GM19035 (cell line): ENCODE measurements around the gene ADGRG7.

Source experiments
- ATAC-seq: cut with Tn5 transposase; IDR thresholded peaks from one replicate; pipeline ENCODE4 v1.9.1; 2021; ENCODE audit not compliant: unreplicated experiment

Gene ADGRG7

DNA sequence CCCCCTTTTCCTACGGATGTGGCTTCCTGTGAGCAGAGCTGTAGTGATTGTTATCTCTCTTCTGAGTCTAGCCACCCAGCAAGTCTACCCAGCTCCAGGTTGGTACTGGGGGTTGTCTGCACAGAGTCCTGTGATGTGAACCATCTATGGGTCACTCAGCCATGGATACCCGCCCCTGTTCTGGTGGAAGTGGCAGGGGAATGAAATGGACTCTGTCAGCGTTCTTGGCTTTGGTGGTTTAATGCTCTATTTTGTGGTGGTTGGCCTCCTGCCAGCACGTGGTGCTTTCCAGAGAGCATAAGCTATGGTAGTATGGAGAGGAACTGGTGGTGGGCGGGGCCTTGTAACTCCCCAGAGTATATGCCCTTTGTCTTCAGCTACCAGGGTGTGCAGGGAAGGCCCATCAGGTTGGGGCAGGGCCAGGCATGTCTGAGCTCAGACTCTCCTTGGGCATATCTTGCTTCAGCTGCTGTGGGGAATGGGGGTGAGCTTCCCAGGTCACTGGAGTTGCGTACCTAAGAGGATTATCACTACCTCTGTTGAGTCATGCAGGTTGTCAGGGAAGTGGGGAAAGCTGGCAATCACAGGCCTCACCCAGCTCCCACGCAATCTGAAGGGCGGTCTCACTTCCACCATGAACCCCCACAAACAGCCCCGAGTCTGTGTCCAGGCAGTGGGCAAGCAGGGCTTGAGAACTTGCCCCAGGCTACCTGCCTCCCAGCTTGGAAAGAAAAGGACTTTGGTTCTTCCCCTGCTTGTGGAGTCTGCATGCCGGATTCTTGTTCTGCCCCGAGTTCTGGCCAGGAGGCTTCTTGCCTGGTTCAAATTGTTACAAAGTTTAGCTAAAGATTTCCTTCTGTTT, 9.0 kb upstream of the ADGRG7 start:
- ATAC-seq = no peak

DNA sequence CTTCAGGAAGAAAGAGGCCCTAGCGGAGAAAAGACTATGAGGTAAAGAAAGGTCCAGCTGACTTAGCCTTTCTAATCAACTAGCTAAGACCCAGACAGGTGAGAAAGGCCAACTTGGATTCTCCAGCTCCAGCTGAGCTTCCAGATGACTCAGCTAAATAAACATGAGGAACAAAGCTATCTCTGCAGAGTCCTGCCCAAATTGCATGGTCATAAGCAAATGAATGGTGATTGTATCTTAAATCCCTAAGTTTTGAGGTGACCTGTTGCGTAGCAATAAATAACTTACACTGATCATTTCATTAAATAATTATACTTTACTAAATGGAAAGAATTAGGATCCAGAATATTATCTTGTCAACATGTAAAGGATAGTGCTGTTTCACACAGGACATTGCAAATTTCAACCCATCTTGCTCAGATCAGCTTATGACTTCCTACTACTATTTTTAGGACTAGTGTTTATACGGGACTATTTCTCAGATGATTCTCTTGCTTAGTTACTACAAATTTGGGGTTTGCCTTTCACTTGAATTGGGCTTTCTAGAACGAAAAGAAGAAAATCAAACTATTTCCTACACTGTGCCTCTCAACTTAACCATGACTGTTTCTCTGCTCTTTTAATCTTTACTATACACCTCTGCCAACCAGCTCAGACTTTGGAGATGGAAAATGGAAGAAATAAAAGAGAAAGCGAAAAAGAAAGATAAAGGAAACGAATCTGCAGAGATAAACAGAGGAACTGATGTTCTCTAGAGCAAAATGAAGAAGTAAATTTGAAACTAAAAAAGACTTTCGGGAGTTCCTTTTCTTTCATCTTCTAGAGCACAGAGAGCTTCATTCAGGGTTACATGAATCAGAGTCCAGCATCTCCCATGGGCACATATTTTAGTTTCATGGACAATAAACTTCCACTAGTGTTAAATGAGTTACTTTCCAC, 6.6 kb upstream of the ADGRG7 start:
- ATAC-seq = peak; percentile 37

DNA sequence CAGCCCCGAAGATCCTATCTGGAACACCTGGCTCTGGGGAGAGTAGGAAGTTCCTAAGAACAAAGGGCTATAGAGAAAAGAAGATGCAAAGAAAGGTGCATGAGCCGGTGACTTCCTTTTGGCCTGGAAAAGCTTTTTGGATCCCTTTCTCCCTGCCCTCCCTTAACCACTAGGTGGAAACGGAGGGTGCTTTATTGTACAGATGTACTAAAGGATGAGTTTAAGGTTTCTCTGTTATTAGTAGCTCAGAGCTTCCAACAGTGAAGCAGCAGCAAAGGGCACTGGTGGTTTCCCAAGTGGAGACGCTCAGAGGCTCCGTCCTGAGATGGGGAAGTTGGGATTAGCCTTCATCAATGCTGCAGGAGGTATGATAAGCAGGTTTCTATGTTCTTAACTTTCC, 5.9 kb upstream of the ADGRG7 start:
- peak; percentile 50 for ATAC-seq

DNA sequence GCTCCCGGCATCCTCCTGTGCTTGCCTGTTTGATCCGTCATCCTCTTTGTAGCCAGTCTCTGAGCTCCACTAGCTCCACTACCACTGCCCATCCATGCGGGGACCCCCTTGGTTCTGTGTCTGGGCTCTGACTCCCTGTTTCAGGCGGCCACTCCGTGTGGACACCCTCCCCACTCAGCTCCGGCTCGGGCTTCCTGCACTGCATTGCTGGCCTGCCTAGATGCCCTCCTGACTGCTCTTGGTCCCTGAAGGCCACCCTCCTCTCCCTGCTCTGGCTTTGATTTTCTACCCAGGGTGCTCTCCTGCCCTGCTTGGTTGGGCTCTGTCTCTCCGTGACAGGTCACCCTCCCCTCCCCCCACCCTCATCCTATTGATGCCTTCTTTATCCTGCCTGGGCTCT, 4.0 kb upstream of the ADGRG7 start:
- no peak for ATAC-seq

DNA sequence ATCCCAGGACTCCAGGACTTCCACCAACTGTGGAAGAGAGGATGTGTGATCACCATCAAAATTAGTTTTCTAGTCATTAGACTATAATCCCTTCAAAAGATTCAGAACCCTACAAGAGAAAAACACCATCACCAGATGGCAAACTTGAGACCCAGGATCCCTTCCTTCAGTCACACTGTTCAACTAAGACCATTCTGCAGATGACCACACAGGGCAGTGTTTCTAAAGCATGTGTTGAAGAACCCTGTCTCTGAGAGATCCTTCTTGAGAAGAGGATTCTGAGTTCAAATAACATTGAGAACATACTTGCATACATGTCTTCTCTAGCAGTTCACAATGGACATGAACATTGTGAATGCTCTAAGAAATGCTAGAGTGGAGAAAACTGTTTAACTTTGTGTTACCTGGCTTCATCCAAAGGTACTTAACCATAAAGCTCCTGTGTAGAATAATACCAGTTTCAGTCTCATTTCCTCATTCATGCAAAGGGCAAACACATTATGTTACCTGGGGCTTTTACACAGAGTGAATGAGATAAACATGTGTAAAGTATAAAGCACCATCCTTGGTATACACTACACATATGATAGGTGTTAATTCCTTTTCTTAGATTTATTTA, 2.4 kb upstream of the ADGRG7 start:
- ATAC-seq = peak; percentile 76

DNA sequence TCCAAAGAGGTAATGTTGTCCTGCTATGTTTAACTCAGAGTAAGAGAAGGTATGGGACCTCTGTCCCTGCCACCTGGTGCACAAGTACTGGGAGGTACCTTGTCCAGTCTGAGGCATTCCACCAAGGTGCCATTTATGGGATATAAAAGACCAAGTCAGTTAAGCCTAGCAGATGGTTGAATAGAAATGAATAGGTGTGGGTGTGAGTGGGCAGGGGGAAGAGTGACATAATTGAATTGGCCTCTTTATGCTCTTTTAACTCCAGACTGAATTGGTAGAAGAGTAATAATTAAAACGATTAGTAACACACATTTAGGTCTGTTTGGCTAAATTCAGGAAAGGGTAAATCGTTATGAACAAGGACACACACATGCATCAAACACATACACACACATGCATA, 562 bp downstream of the ADGRG7 start:
- ATAC-seq = no peak

DNA sequence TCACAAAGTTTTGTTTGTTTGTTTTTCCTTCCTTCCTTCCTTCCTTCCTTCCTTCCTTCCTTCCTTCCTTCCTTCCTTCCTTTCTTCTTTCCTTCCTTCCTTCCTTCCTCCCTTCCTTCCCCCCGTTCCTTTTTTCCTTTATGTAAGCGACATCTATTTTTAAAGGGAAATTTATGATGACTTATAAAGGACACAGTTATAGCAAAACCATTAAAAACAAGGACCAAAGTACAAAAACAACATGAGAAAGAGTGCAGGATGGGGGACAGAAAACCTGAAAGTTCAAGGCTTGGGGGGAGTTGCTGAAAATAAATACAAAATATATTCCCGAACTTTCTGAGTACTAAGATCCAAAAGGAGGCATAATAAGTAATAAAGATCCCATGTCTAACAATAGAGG, 1.8 kb downstream of the ADGRG7 start:
- no peak for ATAC-seq

DNA sequence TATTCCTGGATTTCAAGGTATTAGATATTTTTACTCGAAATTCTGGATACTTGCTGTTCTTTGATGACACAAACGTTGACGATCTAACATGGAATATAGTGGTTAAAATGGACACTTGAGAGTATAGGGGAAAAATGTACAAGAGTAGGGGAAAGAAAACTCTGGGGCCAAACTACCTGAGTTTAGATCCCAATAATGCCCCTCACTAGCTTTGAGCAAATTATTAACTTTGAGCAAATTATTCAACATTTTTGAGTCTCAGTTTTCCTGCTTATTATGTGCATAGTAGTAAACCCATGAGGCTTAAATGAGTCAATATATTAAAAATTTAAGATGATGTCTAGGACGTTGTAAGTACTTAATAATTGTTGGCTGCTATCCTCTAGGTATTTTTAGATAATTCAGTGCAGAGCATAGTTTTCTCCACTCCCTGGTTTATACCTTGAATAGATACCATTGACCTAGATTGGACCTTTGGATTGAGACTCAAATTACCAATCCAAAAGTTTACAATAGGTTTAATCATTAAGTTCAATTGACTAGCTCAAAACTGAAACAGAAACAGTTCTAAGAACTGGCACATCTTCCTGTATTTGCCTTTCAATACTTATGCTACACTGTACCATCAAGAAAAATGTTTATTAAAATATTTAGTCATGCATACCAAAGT, 4.5 kb downstream of the ADGRG7 start:
- no peak for ATAC-seq

DNA sequence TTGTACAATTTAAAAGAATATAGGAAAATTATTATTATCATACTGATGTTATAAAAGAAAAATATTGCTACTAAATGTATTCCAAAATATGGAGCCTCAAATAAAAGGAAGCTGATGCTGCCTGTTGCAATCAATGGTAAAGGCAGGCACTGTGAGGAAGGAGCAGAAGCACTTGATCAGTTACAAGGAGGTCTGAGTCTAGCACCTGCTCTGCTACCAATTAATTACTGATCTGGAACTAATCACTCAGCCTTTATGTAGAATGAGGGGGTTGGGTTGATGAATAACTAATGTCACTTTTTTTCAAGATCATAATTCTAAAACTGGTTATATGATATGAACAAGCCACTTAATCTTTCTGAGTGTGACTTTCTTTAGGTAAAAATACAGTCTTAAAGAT, 5.5 kb downstream of the ADGRG7 start:
- ATAC-seq = no peak

DNA sequence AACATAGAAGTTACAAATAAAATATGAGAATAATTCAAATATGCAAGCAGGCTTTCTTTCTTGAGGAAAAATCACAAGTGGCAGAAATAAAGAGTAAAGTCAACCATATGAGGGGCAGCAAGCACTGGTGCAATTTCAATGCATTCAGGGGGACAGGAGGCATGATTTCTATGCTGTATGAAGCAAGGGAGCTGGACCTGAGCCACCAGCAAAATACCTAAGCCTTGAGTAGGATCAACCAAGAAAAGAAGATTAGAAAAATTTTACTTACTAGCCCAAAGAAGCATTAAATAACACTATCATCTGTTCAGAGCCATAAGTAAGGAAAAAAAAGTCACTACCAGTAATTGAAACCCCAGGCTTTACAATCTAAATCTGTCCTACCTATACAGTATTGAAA, 6.3 kb downstream of the ADGRG7 start:
- no peak for ATAC-seq

DNA sequence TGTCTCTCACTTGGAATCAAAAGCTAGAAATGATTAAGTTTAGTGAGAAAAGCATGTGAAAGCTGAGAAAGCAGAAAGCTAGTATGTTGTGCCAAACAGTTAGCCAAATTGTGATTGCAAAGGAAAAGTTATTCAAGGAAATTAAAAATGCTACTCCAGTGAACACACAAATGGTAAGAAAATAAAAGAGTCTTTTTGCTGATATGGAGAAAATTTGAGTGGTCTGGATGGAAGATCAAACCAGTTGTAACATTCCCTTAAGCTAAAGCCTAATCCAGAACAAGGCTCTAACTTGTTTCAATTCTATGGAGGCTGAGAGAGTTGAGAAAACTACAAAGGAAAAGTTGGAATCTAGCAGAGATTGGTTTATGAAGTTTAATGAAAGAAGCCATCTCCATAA, 11.8 kb downstream of the ADGRG7 start:
- no peak for ATAC-seq

DNA sequence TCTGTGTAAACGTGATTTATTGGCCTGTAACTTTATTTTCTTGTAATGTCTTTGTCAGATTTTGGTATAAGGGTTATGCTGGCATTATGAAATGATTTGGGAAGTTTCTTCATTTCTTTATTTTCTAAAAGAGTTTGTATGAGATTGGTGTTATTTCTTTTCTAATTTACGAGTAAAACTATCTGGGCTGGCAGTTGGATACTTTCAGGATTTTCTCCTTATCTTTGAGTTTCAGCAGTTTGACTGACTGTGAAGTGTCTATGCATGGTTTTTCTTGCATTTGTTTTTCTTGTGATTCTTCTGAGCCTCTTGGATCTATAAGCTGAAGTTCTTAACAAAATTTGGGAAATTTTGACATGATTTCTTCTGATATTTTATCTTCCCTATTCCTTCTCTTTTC, 18.1 kb downstream of the ADGRG7 start:
- no peak for ATAC-seq

DNA sequence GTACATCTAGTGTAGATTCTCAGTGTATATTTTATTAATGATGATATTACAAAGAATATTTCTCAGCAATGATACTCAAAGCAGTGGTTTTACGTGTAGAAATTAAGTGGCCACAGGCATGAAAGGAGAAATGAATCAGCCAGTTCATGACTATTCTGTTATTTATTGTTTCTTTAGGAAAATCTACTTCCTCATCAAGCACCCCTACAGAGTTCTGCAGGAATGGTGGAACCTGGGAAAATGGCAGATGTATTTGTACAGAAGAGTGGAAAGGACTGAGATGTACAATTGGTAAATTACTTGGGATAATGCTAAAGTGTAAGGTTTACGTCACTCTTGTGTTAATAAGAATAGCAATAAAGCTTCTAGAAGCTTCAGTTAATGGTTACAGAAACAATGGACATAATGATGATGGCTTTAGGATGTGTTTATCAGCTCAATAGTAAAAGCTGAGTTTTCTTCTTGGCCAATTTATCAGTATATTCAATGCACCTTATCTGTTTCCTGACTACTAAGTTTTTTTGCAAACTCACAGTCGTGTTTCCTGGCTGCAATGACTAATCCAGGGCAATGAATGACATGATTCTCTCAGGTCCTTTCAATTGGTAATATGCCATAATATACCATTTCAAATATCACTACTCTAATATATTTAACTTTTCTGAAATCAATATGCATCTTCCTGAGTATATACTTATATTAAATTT, 20.2 kb downstream of the ADGRG7 start:
- no peak for ATAC-seq

DNA sequence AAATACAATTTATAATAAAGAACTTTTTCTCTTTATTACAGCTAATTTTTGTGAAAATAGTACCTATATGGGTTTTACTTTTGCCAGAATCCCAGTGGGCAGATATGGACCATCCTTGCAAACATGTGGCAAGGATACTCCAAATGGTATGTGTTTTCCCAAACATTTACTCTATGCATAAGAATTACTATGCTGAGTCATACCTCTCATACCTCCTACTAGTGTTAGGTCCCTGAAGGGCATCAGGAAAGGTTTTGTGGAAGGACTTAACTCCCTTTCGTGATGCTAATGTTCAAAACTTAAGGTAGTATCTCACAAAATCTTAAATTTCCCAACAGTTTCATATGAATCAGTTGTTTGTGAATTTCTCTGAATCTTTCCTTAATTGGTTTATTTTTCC, 21.3 kb downstream of the ADGRG7 start:
- no peak for ATAC-seq

DNA sequence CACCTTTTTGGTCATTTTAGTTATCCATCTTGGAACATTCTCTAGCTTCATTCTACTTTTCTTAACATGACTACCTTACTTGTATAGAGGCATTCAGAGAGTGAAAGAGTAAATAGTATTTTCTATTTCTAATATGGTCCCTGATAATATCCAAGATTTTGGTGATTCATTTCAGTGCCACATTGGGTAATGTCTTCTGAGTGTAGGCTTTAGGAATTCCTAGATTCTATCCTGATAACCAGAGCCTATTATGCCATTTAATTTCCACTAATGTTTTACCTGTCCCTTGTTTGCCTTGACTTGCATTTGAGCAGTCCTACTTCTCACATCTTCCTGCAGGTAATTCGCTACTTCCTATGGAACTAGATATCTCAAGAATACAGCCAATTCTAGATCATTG, 21.8 kb downstream of the ADGRG7 start:
- no peak for ATAC-seq

DNA sequence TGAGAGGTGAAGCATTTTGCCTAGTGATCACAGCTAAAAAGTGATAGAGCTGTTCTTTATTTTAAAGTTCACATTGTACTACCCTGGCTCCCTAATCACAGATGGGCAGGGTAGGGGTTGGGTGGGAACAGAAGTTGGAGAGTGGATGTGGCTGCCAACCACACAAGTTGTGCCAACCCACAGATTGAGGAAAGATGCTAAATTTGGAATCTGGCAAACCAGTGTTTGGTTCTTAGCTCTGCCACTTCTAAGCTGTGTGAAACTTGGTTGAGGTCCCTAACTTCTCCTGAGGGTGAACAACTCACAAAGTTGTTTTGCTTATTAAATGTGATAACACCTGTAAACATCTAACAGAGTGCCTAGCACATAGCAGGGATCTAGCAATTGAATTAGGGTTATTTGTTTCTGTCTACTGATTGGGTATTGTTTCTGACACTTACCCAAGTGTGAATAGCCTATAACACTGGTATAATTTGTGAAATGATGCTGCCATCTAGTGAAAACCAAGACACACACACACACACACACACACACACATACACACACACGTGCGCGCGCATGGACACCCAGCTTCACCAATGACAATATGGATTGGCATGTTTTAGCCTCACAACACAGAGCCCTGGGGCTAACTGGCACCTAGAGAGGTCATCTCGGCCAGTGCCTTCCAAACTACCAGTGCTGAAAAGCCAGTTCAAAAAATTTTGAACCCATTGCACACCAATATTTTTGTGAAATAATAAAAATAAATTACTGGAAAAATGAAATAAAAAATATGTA, 25.3 kb downstream of the ADGRG7 start:
- no peak for ATAC-seq

DNA sequence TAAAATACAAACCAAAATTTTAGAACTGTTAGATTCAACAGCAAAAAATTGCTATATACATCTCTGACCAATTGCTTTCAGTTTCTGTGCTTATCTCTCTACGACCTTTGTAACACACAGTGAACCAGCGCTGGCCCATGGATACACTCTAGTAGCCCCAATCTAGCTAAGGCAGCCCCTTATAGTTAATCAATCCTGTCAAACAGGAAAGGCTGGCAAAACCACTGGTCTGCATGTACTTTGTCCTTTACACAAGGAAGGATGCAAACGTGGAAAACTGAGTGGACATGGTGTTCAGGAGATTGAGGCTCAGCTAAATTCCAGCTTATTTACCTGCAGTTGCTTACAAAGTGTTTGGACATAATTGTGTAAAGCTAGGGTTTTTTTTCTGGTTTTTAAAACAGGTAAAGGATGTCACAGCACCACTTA, 25.9 kb downstream of the ADGRG7 start:
- ATAC-seq = no peak

DNA sequence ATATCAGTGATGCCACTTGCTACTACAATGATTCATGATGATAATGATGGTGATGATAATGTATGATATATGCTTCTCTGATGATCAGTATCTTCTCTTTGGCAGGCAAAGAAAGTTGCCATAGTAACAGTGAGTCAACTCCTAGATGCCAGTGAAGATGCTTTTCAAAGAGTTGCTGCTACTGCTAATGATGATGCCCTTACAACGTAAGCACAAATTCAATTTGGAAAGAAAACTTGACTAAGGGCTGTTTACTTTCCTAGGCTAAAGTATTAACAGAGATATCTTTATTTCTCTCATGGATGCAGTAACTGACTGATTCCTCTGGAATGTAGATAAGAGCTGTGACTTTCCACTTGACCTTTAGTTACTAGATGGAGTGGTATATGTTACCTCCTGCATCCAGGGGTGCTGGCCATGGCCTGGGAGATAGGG, 27.8 kb downstream of the ADGRG7 start:
- ATAC-seq = no peak

DNA sequence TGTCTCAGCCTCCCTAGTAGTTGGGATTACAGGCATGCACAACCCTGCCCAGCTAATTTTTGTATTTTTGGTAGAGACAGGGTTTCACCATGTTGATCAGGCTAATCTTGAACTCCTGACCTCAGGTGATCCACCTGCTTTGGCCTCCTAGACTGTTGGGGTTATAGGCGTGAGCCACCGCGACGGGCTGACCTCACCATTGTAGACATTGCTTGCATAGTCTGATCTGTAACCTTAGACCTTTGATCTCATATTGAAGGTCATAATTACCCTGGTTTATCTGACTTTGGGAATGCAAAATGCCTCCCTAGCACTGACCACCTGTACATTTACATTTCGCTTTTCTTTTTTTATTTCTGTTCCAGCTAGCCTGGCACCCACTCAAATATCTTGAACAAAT, 31.2 kb downstream of the ADGRG7 start:
- no peak for ATAC-seq
